ENCODE results near the gene PAQR7.

PAQR7 gene

GRCh38 chr1:25820247-25821111 lies 55.0 kb downstream of the PAQR7 start:
- Histone ChIP-seq H3K27ac (ENCODE audit: low read length) (peak overlapping the region; percentile 79), H3K36me3 (ENCODE audit: control insufficient read depth in 1 of 2, insufficient read depth in 2 of 2, low read length in 2 of 2) (peaks cover 8 to 21% of the 10 kb centered on the region in 2 donors), H3K27me3 (ENCODE audit: low read depth, low read length) (no peaks in the 10 kb centered on the region), H3K4me1 (ENCODE audit: control insufficient read depth in 1 of 2, insufficient read depth in 2 of 2, low read length in 2 of 2) (peaks cover 13 to 26% of the 10 kb centered on the region in 2 donors), H3K9me3 (ENCODE audit: control insufficient read depth in 1 of 2, low read length in 2 of 2) (no peaks in the 10 kb centered on the region), H3K4me3 (ENCODE audit: low read depth in 1 of 2, low read length in 2 of 2) (peak overlapping the region; percentile 80 to 91)

DNA sequence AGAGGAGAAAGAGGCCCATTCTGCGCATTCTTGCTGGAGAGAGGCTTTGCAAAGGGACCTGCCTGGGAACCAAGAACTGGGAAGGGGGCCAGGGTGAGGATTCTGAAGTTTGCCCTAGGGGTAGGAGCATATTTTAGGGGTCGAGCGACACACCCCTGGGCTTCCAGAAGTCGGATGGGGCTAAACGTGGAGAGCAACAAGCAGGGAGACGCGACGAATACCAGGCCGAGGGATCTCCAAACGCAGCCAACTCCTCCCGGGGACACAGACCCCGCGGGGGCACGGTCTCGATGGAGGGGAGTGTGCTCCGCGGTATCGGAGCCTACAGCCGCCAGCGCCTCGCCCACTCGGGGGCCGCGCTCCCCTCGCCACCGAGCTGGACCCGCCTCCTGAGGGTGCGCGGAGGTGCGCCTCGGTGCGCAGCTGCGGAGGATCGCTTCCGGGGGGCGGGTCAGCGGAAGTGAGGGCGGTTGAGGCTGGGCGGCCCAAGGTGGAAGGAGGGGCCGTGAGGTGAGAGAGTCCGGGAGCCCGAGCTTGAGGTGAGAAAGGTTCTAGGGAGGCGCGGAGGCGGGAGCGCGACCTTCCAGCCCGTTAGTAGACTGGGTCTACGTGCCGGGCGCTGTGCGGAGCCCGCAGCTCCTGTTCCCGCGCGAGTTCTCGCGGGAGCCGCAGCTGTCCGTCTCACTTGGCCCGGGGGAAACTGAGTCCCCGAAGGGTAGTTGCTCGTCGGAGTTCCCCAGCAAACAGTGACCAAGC lies 55.8 kb downstream of the PAQR7 start, which contains the start of gene MTFR1L:
MTFR1L (plus strand) TSS at position 464 of the 756 bp plus-strand sequence. CDS start 3,151 bp downstream, outside the sequence.
- Histone ChIP-seq H3K36me3 (ENCODE audit: control insufficient read depth in 1 of 2, insufficient read depth in 2 of 2, low read length in 2 of 2) (peaks cover 9 to 28% of the 10 kb centered on the region in 2 donors), H3K4me1 (ENCODE audit: control insufficient read depth in 1 of 2, insufficient read depth in 2 of 2, low read length in 2 of 2) (peaks cover 13 to 26% of the 10 kb centered on the region in 2 donors), H3K4me3 (ENCODE audit: low read depth in 1 of 2, low read length in 2 of 2) (peak within 1 kb of the TSS; percentile 80 to 91), H3K9me3 (ENCODE audit: control insufficient read depth in 1 of 2, low read length in 2 of 2) (no peaks in the 10 kb centered on the region), H3K27ac (ENCODE audit: low read length) (peak within 1 kb of the TSS; percentile 90), H3K27me3 (ENCODE audit: low read depth, low read length) (no peaks in the 10 kb centered on the region)

GRCh38 chr1:25818569-25818968 lies 56.9 kb downstream of the PAQR7 start:
- Histone ChIP-seq H3K27me3 (ENCODE audit: low read depth, low read length) (no peaks in the 10 kb centered on the region), H3K4me1 (ENCODE audit: control insufficient read depth in 1 of 2, insufficient read depth in 2 of 2, low read length in 2 of 2) (peaks cover 13 to 26% of the 10 kb centered on the region in 2 donors), H3K36me3 (ENCODE audit: control insufficient read depth in 1 of 2, insufficient read depth in 2 of 2, low read length in 2 of 2) (peaks cover 9 to 31% of the 10 kb centered on the region in 2 donors), H3K4me3 (ENCODE audit: low read depth in 1 of 2, low read length in 2 of 2) (peak overlapping the region; percentile 80 to 91), H3K9me3 (ENCODE audit: control insufficient read depth in 1 of 2, low read length in 2 of 2) (no peaks in the 10 kb centered on the region), H3K27ac (ENCODE audit: low read length) (peak overlapping the region; percentile 54)

- peak overlapping the region; percentile 54 for H3K27ac ChIP-seq (ENCODE audit: low read length)
- no peak overlapping the region for H3K4me3 ChIP-seq (ENCODE audit: low read depth in 1 of 2, low read length in 2 of 2)
- H3K36me3 ChIP-seq (ENCODE audit: control insufficient read depth in 1 of 2, insufficient read depth in 2 of 2, low read length in 2 of 2): peaks cover 13 to 32% of the 10 kb centered on the region in 2 donors
- peaks cover 13 to 26% of the 10 kb centered on the region in 2 donors for H3K4me1 ChIP-seq (ENCODE audit: control insufficient read depth in 1 of 2, insufficient read depth in 2 of 2, low read length in 2 of 2)
- no peaks in the 10 kb centered on the region for H3K27me3 ChIP-seq (ENCODE audit: low read depth, low read length)
- no peaks in the 10 kb centered on the region for H3K9me3 ChIP-seq (ENCODE audit: control insufficient read depth in 1 of 2, low read length in 2 of 2)
Observed at GRCh38 chr1:25817840-25818501, 57.5 kb downstream of the PAQR7 start.

- Histone ChIP-seq H3K4me1 (ENCODE audit: control insufficient read depth in 1 of 2, insufficient read depth in 2 of 2, low read length in 2 of 2) (peaks cover 7 to 15% of the 10 kb centered on the region in 2 donors), H3K27ac (ENCODE audit: low read length) (no peak overlapping the region), H3K4me3 (ENCODE audit: low read depth in 1 of 2, low read length in 2 of 2) (no peak overlapping the region), H3K36me3 (ENCODE audit: control insufficient read depth in 1 of 2, insufficient read depth in 2 of 2, low read length in 2 of 2) (peaks cover 14 to 39% of the 10 kb centered on the region in 2 donors), H3K27me3 (ENCODE audit: low read depth, low read length) (no peaks in the 10 kb centered on the region), H3K9me3 (ENCODE audit: control insufficient read depth in 1 of 2, low read length in 2 of 2) (no peaks in the 10 kb centered on the region)
Observed at GRCh38 chr1:25816112-25816718, 59.3 kb downstream of the PAQR7 start.

DNA sequence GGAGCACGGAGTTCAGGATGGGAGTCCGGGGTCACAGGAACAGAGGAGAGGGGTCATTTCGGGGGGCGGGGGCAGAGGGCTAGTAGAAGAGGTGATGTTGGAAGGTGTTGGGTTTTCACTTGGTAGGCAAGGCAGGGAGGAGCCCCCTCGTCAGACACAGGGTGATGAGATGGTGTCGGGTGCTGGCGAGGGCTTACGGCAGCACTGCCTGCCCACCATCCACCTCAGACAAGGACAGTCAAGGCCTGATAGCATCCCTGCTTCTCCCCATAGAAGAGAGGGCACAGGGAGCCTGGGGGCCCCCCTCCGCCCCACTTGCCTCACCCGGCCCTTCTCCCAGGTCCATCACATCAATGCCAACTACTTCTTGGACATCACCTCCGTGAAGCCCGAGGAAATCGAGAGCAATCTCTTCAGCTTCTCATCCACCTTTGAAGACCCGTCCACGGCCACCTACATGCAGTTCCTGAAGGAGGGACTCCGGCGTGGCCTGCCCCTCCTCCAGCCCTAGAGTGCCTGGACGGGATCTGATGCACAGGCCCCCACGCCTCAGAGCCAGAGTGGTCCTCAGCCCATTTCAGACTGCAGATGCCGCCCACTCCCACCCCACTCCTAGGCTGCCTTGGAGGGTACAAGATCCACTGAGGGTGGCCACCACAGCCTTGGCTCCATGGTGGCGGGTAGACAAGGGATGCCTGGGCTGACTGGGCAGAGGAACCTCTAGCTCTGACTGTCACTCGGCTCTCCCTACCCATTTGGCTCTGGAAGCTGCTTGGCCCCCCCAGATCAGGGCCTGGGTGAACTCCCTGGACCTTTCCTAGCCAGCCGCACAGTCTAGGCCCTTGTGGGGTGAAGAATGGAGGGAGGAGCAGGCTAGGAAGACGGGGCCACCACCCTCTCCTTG lies 60.0 kb downstream of the PAQR7 start:
- Histone ChIP-seq H3K4me3 (ENCODE audit: low read depth in 1 of 2, low read length in 2 of 2) (no peak overlapping the region), H3K27ac (ENCODE audit: low read length) (no peak overlapping the region), H3K27me3 (ENCODE audit: low read depth, low read length) (no peaks in the 10 kb centered on the region), H3K4me1 (ENCODE audit: control insufficient read depth in 1 of 2, insufficient read depth in 2 of 2, low read length in 2 of 2) (peaks cover 4 to 16% of the 10 kb centered on the region in 2 donors), H3K36me3 (ENCODE audit: control insufficient read depth in 1 of 2, insufficient read depth in 2 of 2, low read length in 2 of 2) (peaks cover 14 to 39% of the 10 kb centered on the region in 2 donors), H3K9me3 (ENCODE audit: control insufficient read depth in 1 of 2, low read length in 2 of 2) (no peaks in the 10 kb centered on the region)

- no peaks in the 10 kb centered on the region for H3K9me3 ChIP-seq (ENCODE audit: control insufficient read depth in 1 of 2, low read length in 2 of 2)
Observed at GRCh38 chr1:25814549-25815087, 60.9 kb downstream of the PAQR7 start.

DNA sequence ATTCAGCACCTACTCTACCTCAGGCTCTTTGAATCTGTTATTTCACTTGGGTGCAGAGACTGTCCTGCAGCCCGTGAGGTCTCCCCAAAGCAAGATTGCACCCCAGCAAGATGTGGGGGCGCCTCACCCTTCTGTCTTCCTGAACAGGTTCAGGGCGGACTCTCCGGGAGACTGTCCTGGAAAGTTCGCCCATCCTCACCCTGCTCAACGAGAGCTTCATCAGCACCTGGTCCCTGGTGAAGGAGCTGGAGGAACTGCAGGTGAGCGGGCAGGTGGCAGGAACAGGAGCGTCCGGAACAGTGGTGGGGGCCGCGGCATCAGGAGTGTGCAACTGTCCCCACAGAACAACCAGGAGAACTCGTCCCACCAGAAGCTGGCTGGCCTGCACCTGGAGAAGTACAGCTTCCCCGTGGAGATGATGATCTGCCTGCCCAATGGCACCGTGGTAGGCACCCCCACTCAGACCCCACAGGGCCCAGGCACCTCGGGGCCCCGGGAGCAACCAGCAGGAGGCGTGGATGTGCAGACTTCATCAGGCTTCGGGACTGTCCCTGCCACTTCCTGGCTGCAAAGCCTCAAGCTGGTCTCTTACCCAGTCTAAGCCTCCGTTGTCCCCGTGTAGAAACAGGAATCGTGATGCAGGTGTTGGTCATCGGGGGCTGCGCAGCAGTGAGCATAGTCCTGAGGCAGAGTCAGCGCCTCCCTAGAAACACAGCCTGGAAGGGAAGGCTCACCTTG lies 61.6 kb downstream of the PAQR7 start:
- no peak overlapping the region for H3K4me3 ChIP-seq (ENCODE audit: low read depth in 1 of 2, low read length in 2 of 2)
- H3K36me3 ChIP-seq (ENCODE audit: control insufficient read depth in 1 of 2, insufficient read depth in 2 of 2, low read length in 2 of 2): peaks cover 18 to 52% of the 10 kb centered on the region in 2 donors
- no peaks in the 10 kb centered on the region for H3K9me3 ChIP-seq (ENCODE audit: control insufficient read depth in 1 of 2, low read length in 2 of 2)
- no peak overlapping the region for H3K27ac ChIP-seq (ENCODE audit: low read length)
- H3K27me3 ChIP-seq (ENCODE audit: low read depth, low read length): no peaks in the 10 kb centered on the region
- peaks cover 1 to 17% of the 10 kb centered on the region in 2 donors for H3K4me1 ChIP-seq (ENCODE audit: control insufficient read depth in 1 of 2, insufficient read depth in 2 of 2, low read length in 2 of 2)

More at GRCh38 chr1:25814549-25815087, 60.9 kb downstream of the PAQR7 start:
- Histone ChIP-seq H3K27ac (ENCODE audit: low read length) (no peak overlapping the region), H3K4me3 (ENCODE audit: low read depth in 1 of 2, low read length in 2 of 2) (no peak overlapping the region), H3K4me1 (ENCODE audit: control insufficient read depth in 1 of 2, insufficient read depth in 2 of 2, low read length in 2 of 2) (peaks cover 4 to 19% of the 10 kb centered on the region in 2 donors), H3K36me3 (ENCODE audit: control insufficient read depth in 1 of 2, insufficient read depth in 2 of 2, low read length in 2 of 2) (peaks cover 18 to 45% of the 10 kb centered on the region in 2 donors), H3K27me3 (ENCODE audit: low read depth, low read length) (no peaks in the 10 kb centered on the region)

DNA sequence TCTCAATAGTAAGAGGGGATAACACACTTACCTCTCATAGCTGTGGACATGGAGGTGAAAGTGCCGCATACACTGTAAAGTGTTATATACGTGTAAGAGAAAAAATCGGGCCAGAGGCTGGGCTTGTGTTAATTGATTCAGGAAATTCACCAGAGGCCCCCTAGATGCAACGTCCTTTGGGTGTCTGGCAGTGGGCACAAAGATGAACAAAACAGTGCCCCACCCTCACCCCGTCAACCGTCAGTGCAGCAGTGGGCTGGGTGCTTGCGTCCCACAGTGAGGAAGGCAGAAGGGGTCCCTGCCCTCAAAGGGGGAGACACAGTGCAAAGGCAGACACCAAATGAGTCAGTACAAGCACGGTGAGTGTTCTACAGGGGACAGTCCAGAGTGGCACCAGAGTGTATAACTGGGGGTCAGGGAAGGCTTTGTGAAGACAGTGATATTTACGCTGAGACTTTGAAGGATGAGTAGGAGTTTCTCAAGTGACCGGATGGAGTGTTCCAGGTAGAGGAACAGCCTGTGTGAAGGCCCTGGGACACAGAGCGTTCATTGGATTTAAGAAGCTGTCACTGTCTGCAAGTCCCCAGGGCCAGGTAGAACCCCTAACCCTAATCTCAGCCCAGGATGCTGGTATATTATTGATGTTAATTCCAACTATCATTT lies 62.3 kb downstream of the PAQR7 start:
- H3K9me3 ChIP-seq (ENCODE audit: control insufficient read depth in 1 of 2, low read length in 2 of 2): no peaks in the 10 kb centered on the region
- H3K27me3 ChIP-seq (ENCODE audit: low read depth, low read length): no peaks in the 10 kb centered on the region
- no peak overlapping the region for H3K4me3 ChIP-seq (ENCODE audit: low read depth in 1 of 2, low read length in 2 of 2)
- peaks cover 18 to 58% of the 10 kb centered on the region in 2 donors for H3K36me3 ChIP-seq (ENCODE audit: control insufficient read depth in 1 of 2, insufficient read depth in 2 of 2, low read length in 2 of 2)
- peaks cover 0 to 10% of the 10 kb centered on the region in 2 donors for H3K4me1 ChIP-seq (ENCODE audit: control insufficient read depth in 1 of 2, insufficient read depth in 2 of 2, low read length in 2 of 2)
- no peak overlapping the region for H3K27ac ChIP-seq (ENCODE audit: low read length)

Measured in muscle layer of duodenum (tissue), 2 donors.